ENCODE results near the gene EIF4G2.

Gene EIF4G2

DNA sequence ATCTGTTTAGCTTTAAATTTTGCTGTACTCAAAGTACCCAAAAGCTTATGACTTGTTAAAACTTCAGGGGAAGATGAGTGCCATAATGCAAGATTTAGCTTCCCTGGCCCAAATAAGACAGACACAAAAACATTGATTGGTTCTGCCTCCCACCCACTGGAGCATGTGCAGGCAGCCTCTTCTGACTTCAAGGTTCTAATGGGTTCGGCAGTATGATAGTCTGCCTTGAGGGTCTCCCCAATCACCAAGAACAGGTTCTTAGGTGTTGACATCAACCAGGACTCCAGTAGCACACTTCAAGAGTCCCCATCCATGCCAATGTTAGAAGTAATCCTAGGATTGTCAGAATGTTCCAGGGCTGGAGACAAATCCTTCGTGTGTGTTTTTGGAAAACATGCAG, 12.5 kb downstream of the EIF4G2 start:
- H3K36me3 ChIP-seq (ENCODE audit: control insufficient read depth, low read length): peaks cover 54% of the 10 kb centered on the region
- H4K20me1 ChIP-seq (ENCODE audit: control insufficient read depth, insufficient read depth, low read depth, low read length): peaks cover 4% of the 10 kb centered on the region; the same call in 1 of the 2 replicates
- peaks cover 5% of the 10 kb centered on the region; the same call in 1 of the 2 replicates for H3K27me3 ChIP-seq (ENCODE audit: control insufficient read depth, low read length)
- H3K4me1 ChIP-seq (ENCODE audit: control insufficient read depth, low read length): peaks cover 12% of the 10 kb centered on the region
- peaks cover 72% of the 10 kb centered on the region for H3F3A ChIP-seq (ENCODE audit: control insufficient read depth, insufficient read depth)
- no peak overlapping the region for H3K27ac ChIP-seq (ENCODE audit: low read depth, low read length)
- no peak overlapping the region for H3K4me2 ChIP-seq (ENCODE audit: low read length)
- no peaks in the 10 kb centered on the region for H3K79me2 ChIP-seq (ENCODE audit: control insufficient read depth, low read length)
- no peaks in the 10 kb centered on the region for H3K9me2 ChIP-seq (replicated peaks; ENCODE audit: control insufficient read depth, low read length)
- H3K4me3 ChIP-seq (ENCODE audit: low read length): no peak overlapping the region
- TF ChIP-seq, protein P1, sequence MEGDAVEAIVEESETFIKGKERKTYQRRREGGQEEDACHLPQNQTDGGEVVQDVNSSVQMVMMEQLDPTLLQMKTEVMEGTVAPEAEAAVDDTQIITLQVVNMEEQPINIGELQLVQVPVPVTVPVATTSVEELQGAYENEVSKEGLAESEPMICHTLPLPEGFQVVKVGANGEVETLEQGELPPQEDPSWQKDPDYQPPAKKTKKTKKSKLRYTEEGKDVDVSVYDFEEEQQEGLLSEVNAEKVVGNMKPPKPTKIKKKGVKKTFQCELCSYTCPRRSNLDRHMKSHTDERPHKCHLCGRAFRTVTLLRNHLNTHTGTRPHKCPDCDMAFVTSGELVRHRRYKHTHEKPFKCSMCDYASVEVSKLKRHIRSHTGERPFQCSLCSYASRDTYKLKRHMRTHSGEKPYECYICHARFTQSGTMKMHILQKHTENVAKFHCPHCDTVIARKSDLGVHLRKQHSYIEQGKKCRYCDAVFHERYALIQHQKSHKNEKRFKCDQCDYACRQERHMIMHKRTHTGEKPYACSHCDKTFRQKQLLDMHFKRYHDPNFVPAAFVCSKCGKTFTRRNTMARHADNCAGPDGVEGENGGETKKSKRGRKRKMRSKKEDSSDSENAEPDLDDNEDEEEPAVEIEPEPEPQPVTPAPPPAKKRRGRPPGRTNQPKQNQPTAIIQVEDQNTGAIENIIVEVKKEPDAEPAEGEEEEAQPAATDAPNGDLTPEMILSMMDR (IDR thresholded peaks at IDR 0.05; ENCODE audit: low read depth, low read length, poor library complexity, severe bottlenecking): no peak
- no peak for TF ChIP-seq EZH2phosphoT487 (IDR thresholded peaks at IDR 0.05; ENCODE audit: borderline replicate concordance, low read length)
- no peaks in the 10 kb centered on the region for H3K9me3 ChIP-seq (ENCODE audit: control insufficient read depth, insufficient read depth, low read length)

DNA sequence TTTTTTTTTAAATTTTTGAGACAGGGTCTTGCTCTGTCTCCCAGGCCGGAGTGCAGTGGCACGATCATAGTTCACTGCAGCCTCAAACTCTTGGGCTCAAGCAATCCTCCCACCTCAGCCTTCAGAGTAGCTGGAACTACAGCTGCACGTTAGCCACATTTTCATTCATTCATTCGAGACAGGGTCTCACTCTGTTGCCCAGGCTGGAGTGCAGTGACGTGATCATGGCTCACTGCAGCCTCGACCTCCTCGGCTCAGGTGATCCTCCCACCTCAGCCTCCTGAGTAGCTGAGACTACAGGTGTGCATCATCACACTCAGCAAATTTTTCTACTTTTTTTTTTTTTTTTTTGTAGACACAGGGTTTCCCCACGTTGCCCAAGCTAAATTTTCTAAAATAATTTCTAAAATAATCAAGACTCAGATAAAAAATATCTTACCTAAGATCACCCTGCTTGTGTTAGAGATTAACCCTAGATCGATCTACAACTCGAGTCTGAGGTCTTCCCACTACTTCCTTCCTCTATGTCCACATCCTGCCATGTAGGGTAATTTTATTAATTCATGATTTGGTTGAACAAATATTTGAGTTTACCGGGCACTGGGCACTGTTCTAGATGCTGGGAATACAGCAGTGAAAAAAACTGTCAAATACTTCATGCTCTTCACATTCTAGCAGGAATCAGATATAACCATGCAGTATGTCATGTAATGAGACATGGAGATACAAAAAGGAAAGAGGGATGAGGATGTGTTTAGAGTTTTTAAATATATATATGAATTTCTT, 15.1 kb downstream of the EIF4G2 start:
- Histone ChIP-seq H3K27ac (ENCODE audit: low read depth, low read length) (no peak overlapping the region), H3K27me3 (ENCODE audit: control insufficient read depth, low read length) (peaks cover 5% of the 10 kb centered on the region; the same call in 1 of the 2 replicates), H3K9me3 (ENCODE audit: control insufficient read depth, insufficient read depth, low read length) (no peaks in the 10 kb centered on the region), H3K4me2 (ENCODE audit: low read length) (no peak overlapping the region), H3K4me1 (ENCODE audit: control insufficient read depth, low read length) (peaks cover 12% of the 10 kb centered on the region), H3K9me2 (replicated peaks; ENCODE audit: control insufficient read depth, low read length) (no peaks in the 10 kb centered on the region), H3K36me3 (ENCODE audit: control insufficient read depth, low read length) (peaks cover 29% of the 10 kb centered on the region), H3F3A (ENCODE audit: control insufficient read depth, insufficient read depth) (peaks cover 46% of the 10 kb centered on the region), H3K79me2 (ENCODE audit: control insufficient read depth, low read length) (no peaks in the 10 kb centered on the region), H3K4me3 (ENCODE audit: low read length) (no peak overlapping the region), H4K20me1 (ENCODE audit: control insufficient read depth, insufficient read depth, low read depth, low read length) (no peaks in the 10 kb centered on the region)
- TF ChIP-seq, protein P1 (IDR thresholded peaks at IDR 0.05; ENCODE audit: low read depth, low read length, poor library complexity, severe bottlenecking): no peak
- TF ChIP-seq EZH2phosphoT487 (IDR thresholded peaks at IDR 0.05; ENCODE audit: borderline replicate concordance, low read length): no peak

DNA sequence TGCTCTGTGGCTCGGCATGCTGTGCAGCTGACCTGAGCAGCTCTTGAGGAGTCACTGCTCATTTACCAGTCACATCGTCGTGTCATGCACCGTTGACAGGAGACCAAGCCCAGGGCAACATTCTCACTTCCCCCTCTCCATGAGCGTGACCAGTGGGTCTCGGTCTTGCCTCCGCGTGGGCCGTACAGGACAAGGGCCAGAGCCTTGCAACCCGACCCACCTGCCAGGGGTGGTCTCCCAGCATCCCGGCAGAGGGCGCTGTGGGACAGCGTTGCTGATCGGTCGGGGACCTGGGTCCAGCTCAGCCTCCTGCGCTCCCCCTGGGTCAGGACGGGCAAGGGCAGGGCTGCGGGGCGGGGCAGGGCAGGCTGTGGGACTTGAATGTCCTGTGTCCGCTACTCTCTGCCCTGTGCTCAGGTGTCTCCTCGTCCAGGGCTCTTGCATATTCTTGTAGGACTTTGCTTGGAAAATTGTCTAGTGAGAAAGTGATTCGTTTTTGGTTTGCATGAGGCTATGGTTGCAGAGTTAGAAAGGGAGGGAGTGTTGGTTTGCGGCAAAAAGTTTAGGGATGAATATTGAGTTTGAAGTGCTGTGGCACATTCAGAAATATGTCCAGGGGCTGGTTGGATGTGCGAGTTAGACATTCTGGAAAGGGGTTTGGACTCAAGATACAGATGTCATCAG, 16.2 kb downstream of the EIF4G2 start:
- Histone ChIP-seq H3K36me3 (ENCODE audit: control insufficient read depth, low read length) (peaks cover 19% of the 10 kb centered on the region), H3K9me2 (replicated peaks; ENCODE audit: control insufficient read depth, low read length) (no peaks in the 10 kb centered on the region), H3K79me2 (ENCODE audit: control insufficient read depth, low read length) (no peaks in the 10 kb centered on the region), H3K9me3 (ENCODE audit: control insufficient read depth, insufficient read depth, low read length) (no peaks in the 10 kb centered on the region), H3K4me2 (ENCODE audit: low read length) (peak overlapping the region; percentile 74), H3K4me1 (ENCODE audit: control insufficient read depth, low read length) (peaks cover 12% of the 10 kb centered on the region), H3K4me3 (ENCODE audit: low read length) (peak overlapping the region; percentile 51), H3F3A (ENCODE audit: control insufficient read depth, insufficient read depth) (peaks cover 35% of the 10 kb centered on the region), H4K20me1 (ENCODE audit: control insufficient read depth, insufficient read depth, low read depth, low read length) (no peaks in the 10 kb centered on the region), H3K27ac (ENCODE audit: low read depth, low read length) (no peak overlapping the region), H3K27me3 (ENCODE audit: control insufficient read depth, low read length) (peaks cover 5% of the 10 kb centered on the region; the same call in 1 of the 2 replicates)
- TF ChIP-seq EZH2phosphoT487 (IDR thresholded peaks at IDR 0.05; ENCODE audit: borderline replicate concordance, low read length): no peak
- TF ChIP-seq, protein P1 (IDR thresholded peaks at IDR 0.05; ENCODE audit: low read depth, low read length, poor library complexity, severe bottlenecking): peak; percentile 98
